ENCODE measurements around the gene VAT1.
"Not testable (repeated sequence)": the region's sequence is repeated elsewhere in the genome, so short reads cannot be mapped to it uniquely, and the experiment has no call there.

VAT1 gene

DNA sequence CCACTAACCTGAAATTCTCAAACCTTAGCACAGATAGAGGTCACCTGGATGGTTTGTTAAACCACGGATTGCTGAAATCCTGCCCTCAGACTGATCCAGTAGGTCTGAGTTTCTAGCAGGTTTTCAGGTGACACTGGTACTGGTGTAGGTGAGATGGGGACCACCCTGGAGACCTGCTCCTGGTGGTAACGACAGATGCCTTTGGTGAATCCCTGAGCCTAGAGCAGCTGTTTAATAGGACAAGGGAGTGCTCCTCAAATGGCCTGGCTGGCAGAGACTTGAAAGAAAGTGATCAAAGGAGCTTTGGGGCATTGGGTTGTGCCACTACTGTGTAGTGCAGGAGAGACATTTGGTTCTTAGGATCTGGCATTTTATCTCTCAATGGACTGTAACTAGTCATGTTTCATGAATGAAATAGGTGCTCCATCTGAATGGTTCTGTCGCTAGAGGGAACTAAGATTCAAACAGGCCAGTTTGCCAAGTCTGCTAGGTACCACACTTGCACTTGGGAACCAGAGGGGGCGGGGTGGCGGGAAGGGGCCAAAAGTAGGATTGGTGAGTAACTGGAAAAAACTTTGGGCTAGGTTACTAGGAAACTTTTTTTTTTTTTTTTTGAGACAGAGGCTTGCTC is 18.5 kb downstream of the VAT1 start:
- no peak for DNase-seq

DNA sequence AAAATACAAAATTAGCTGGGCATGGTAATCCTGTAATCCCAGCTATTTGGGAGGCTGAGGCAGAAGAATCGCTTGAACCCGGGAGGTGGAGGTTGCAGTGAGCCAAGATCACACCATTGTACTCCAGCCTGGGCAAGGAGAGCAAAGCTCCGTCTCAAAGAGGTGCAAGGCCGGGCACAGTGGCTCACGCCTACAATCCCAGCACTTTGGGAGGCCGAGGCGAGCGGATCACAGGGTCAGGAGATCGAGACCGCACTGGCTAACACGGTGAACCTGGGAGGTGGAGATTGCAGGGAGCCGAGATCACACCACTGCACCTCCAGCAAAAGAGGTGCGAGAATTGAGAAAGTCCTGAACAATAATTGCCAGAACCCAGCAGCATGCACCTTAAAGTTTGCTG is 21.3 kb downstream of the VAT1 start:
- not testable (repeated sequence) for DNase-seq

DNA sequence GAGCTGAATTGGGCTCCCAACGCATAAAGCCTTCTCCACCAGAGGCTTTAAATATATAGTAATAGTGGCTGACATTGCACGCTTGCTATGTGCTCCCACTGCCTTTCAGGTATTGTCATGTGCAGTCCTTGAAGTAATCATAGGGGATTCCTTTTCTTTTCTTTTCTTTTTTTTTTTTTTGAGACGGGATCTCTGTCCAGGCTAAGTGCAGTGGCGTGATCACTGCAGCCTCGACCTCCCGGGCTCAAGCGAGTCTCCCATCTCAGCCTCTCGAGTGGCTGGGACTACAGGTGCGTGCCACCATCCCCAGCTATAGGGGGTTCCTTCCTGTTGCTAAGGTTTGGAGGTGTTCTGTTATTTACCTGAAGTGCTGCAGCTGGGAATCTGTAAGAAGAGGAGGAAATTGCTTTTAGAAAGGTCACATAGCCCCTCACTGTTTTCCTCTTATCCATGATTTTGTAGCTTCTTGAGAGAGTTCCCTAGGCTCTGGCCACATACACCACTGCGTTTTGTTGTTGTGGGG is 23.1 kb downstream of the VAT1 start:
- no peak for DNase-seq

DNA sequence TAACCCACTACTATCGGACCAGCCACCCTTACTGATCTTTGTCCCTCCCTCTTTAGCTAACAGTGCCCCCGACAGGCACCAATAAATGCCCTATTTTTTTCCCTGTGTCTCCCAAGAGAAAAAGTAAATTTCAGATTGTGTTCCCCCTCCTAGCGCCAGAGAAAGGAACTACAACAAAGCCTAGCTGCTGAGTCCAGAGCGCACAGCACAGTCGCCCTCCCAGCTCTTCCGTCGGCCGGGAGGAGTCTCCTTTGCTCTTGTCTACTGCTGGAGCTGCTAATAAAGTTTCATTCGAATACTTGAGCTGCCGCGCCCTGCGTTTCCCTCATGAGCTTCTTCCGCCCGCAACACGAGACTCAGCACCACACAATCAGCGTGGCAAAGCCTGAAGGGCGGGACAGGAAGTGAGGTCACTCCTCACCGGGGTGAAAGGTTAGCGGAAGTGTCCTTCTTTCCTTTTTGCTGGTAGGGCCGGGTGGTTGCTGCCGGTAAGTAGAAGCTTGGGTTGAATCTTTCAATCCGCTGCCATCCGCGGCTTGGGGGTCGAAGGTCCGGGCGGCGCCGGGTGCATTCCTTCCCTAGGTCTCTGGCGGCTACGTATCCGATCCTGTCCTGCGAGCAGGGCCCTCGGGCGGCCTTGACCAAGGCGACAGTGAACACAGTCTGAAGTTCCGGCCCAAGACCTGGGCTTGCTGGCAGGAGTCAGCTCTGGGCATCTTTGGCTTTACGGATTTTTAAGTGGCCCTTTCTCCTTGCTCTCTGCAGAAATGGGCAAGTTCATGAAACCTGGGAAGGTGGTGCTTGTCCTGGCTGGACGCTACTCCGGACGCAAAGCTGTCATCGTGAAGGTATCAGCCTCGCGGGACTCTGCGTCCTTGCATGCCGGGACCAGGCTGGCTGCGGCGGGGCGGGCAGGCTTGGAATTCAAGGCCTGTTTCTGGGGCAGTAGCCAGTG is 23.9 kb downstream of the VAT1 start, which contains the start of gene RPL27:
Gene RPL27 (plus strand): TSS at position 436 of the 955 bp plus-strand sequence. CDS start 332 bp downstream, at position 768.
- peak; percentile 100 for DNase-seq

DNA sequence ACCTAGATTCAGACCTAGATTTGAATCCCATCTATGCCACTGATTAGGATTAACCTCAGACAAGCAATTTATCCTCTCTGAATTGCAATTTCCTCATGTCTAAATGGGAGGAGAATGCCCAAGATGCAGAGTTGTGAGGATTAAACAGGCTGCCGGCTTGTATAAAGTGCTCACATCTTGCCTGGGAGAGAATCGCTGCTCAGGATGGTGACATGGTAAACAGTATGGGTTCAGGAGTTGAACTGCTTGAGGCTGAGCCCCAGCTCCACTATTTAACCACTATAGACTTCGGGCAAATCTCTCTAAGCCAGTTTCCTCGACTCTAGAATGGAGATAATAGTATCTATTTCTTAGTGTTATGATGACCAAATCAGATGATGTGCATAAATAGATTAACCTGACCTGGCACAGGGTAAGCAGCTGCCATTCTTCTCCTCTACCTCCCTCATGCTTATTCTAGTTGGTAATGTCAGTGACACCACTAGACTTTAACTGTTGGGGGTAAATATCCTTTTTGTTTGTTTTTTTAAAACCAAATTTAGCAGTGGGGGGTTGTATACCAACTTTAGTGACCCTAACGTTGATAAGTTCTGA is 24.7 kb downstream of the VAT1 start:
- peak; percentile 59 for DNase-seq

DNA sequence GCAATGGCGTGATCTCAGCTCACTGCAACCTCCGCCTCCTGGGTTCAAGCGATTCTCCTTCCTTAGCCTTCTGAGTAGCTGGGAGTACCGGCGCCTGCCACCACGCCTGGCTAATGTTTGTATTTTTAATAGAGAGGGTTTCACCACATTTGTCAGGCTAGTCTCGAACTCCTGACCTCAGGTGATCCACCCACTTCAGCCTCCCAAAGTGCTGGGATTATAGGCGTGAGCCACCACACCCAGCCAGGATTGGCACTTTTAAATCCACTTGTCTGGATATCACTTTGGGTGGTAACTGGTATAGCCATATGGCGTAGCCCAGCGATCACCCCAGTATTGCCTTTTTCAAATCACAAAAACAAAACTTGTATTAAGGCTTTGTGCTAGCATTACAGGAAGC is 28.3 kb downstream of the VAT1 start:
- DNase-seq, result not testable (repeated sequence)

DNA sequence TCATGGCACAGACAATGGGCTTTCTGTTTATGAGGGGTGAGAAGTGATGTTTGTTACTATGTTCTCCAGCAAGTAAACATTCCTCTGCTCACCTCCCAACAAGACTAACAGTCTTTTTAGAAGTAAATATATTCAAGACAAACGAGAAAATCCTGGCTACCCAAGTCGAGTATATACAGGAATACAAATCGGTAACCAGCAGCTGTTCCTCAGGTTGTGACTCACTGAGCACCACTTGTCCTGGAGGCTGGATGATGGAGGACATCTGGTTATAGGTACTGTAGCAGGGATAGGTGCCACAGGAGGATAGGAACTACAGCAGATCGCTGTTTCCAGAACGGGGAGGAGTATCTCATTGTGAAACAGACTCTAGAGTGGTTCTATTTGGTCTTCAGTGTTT is 29.3 kb downstream of the VAT1 start:
- no peak for DNase-seq

DNA sequence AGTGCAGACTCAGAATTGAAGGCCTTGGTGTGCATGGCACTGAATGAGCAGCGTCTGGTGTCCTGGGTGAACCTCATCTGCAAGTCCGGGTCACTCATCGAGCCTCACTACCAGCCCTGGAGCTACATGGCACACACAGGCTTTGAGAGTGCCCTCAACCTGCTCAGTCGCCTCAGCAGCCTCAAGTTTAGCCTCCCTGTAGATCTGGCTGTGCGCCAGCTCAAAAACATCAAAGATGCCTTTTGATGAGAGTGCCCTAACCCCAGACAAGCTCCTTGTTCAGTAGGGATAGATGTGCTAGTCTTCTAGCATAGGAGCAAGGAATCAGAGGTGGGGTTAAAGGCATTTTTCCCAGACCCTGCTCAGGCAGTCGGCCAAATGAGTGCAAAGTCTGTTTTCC is 30.7 kb downstream of the VAT1 start:
- no peak for DNase-seq

DNA sequence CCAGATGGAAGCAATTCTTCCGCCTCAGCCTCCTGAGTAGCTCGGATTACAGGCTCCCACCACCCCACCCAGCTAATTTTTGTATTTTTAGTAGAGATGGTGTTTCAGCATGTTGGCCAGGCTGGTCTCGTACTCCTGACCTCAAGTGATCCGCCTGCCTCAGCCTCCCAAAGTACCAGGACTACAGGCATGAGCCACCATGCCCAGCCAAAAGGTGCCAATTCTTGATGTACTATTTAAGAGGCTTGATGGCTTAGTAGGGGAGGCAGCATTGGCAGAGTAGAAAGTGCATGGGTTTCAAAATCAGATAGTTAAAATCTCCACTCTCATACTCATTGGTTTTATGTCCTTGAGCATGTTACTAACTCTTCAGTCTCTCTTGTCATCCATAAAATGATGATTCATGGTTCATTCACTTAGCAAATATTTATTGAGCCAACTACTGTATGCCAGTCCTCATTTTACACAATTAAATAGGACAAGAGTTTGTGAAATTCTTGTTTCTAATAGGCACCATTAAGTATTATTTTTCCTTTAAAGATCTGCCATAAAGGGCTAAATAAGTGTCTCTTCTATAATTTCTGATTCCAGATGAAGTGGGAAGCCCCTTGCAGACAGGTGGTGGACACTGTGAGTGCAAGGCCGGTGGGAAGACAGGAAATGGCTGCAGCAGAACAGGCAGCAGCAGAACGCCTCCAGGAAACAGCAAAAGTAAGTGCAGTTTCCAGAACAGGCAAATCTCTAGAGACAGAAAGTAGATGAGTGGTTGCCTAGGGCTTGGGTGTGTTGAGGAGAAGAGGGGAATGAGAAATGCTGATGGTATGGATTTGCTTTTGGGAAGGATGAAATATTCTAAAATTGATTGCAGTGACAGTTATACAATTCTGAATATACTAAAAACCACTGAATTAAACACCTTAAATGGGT is 32.2 kb downstream of the VAT1 start:
- no peak for DNase-seq

DNA sequence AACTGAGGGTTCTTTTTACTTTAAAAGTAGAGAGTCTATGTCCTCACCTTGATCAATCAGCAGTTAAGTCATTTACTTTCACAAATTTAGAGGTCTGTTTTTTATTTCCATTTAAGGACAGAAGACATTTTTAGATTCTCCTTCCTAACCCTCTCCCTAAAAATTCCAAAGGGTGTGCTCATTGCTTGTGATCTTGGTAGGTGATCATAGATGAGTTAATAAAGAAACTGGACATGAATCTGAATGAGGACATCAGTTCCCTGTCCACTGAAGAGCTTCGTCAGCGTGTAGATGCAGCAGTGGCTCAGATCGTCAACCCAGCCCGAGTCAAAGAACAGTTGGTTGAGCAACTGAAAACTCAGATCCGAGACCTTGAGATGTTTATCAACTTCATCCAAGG is 33.0 kb downstream of the VAT1 start:
- DNase-seq, result no peak

DNA sequence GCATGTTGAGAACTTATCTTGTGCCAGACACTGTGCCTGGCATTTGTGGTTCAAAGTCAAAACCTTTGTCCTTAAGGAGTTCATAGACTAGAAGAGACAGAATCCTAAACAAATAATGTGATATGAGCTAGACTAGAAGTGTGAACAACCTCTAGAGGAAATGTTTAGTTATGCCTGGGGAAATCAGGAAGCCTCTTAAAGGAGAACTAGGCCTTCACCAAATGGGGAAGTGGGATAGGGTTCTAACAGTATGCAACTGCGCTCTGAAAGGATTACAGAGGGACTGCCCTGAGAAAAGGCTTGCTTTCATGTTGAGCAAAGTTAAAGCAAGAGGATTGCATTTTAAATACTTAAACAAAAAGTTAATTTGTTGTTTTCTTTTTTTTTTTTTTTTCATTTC is 37.0 kb downstream of the VAT1 start:
- DNase-seq, result no peak

DNA sequence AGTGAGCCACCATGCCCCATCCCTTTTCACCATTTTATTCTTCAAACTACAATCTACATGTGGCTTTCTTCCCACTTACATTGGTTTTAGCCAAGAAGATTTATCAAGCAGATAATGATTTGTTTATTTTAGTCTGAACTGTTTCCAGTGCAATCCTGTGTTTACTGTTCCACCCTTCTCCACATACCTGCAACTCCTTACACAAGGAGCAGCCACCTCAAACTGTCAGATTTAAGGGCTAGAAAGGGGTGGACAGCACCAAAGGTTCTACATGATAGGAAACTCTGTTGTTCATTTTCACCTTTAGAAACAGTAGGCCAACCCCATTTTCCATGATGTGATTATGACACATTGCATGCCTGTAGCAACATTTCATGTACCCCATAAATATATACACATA is 39.9 kb downstream of the VAT1 start:
- no peak for DNase-seq

DNA sequence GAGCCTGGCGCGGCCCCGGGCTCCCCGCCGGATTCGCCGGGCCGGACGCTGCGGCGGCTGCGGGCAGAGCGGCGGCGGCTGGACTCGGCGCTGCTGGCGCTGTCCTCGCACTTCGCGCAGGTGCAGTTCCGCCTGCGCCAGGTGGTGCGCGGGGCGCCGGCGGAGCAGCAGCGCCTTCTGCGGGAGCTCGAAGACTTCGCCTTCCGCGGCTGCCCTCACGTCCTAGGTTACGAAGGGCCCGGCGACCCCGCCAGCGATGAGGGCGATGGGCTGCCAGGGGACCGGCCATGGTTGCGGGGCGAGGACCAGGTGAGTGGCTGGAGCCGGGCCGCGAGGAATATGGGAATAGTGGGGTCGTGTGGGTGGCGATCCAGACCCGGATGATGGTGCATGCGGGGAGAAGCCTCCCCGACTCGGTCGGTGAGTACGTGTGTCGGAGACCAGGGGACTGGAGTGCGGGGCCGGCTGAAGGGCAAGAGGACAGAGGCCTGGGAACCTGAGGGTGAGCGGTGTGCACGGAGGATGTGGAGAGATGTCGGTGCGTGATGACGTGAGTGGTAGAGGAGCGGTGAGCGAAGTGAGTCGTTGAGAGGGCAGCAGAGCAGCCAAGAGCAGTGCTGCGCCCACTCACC is 41.3 kb downstream of the VAT1 start:
- DNase-seq, result peak; percentile 75

DNA sequence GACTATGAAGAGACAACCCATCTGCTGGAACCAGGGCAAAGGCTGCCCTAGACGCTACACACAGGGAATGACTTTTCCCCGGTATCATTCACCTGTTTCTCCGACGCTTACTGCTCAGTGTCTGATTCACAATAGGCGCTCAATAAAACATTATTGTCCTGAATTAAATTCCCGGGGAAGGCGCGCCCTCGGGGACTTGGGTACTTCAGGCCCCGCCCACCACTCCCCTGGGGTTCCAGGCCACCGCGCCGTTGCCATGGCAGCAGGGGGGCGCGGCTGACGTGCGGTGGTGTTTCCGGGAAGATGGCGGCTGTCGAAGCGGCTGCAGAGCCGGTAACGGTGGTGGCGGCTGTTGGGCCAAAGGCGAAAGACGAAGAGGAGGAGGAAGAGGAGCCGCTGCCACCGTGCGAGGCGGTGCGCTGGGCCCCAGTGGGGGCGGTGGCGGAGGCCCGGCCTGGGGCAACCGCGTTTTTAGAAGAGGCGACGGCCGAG is 41.9 kb downstream of the VAT1 start, which contains the start of gene RUNDC1:
Gene RUNDC1 (plus strand): TSS at position 292 of the 492 bp plus-strand sequence. CDS start 12 bp downstream, at position 304.
- peak; percentile 96 for DNase-seq

DNA sequence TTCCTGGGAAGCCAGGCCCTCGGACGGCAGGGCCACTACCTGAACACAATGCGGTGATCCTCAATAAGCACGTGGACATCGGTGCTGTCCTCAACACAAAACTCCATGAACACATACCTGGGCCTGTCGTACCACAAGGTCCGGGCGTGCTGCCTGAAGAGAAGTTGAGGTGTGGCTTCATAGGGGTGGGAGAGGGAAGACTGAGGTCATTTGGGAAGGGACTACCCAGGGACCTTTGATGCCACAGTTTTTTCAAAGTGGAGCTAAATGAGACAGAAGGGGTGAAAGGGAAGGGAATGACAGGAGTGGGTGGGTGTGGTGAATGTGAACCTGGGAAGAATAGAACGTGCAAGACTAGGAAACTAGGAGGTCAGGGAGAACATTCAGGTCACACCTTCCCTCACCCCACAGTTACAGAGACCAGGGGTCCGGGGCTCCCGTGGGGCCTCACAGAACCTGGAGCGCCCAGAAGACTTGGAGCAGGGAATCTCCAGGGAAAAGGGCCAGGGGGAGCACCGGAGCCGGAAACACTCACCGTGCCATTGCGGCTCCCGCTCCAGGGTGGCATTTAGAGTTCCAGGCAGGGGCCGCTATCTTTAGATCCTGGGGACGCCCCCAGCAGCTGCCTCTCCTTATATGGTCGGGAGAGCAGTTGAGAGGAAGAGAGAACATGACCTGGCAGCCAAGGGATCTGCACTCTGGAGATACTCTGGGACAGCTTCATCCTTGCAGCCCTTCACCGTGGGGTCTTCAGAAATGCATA is 42.5 kb downstream of the VAT1 start, which contains the start of gene PTGES3L:
Gene PTGES3L (minus strand): TSS at position 570 of the 763 bp plus-strand sequence. CDS start 27 bp downstream, at position 543.
- peak; percentile 89 for DNase-seq

DNA sequence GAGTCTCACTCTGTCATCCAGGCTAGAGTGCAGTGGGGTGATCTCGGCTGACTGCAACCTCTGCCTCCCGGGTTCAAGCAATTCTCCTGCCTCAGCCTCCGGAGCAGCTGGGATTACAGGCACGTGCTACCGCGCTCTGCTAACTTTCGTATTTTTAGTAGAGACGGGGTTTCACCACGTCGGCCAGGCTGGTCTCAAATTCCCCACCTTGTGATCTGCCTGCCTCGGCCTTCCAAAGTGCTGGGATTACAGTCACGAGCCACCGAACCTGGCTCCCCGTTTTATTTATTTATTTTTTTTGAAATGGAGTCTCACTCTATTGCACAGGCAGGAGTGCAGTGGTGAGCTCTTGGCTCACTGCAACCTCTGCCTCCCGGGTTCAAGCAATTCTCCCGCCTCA is 46.5 kb downstream of the VAT1 start:
- not testable (repeated sequence) for DNase-seq

DNA sequence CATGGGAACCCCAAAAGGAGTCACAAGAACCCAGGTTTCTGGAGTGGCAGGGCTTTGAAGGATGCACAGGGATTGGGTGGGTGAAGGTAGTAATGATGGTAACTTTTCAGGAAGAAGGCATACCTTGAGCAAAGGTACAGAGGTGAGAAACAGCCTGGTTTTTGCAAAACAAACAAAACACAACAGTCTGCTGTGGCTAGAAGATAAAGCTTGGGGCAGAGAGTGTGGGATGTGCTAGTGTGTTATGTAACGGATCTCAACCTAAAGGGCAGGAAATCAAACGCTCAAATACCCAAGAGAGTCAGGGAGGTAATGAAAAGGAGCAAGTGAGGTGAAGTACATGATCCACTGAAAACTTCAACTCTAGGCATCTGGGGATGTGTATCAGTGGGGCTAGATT is 46.9 kb downstream of the VAT1 start:
- no peak for DNase-seq

DNA sequence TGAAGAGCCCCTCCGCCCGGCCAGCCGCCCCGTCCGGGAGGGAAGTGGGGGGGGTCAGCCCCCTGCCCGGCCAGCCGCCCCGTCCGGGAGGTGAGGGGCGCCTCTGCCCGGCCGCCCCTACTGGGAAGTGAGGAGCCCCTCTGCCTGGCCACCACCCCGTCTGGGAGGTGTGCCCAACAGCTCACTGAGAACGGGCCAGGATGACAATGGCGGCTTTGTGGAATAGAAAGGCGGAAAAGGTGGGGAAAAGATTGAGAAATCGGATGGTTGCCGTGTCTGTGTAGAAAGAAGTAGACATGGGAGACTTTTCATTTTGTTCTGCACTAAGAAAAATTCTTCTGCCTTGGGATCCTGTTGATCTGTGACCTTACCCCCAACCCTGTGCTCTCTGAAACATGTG is 48.9 kb downstream of the VAT1 start:
- not testable (repeated sequence) for DNase-seq

DNA sequence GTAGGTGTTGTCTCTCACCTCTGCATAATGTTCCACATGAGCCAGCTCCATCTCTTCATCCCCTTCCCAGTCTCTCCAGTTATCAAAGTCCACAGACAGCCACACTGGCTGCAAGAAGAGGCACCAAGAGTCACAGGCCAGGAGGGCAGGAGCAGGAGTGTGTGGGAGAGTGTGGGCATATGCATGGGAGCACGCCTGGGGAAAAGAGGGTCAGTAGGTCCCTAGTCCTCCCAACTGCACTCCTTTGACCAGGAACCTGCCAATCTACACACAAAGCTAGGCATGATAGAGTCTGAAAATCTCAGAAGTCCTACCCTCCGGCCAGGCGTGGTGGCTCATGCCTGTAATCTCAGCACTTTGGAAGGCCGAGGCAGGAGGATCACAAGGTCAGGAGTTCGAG is 50.6 kb downstream of the VAT1 start:
- DNase-seq, result no peak

DNA sequence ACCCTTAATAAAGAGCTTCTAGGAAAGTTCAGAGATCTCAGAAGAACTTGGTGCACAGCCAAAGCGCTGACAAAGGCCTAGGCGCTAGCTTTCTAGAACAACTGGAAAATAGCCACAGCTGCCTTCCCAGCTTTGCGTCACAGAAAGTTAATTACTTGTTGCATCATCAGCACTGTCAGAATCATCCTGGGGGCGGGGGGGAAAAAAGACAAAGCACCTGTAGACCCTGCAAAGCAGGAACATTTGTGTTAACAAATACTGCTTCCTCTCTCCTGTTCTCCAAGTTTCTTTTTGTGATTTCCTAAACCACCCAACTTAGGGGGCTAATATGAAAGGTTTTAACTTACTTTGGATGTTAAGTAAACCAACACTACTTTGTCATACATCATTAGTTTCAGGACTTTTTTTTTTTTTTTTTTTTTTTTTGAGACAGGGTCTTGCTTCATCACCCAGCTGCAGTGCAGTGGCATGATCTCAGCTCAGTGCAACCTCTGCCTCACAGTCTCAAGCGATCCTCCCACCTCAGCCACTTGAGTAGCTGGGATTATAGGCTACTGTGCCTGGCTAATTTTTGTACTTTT is 53.1 kb downstream of the VAT1 start:
- DNase-seq, result peak; percentile 53
